C4-2B (cell line): ENCODE data around the gene KDSR.

Experiments
- CTCF ChIP-seq: fragments of 450-650 bp; conservative IDR thresholded peaks from 2 replicates; pipeline ENCODE4 v1.5.1; 2017; ENCODE audit warnings: mild to moderate bottlenecking
- ZFX ChIP-seq: fragments of 450-650 bp; IDR thresholded peaks from 2 replicates; pipeline ENCODE4 v1.6.1; 2017

- TF ChIP-seq CTCF: no peak
- no peak for TF ChIP-seq ZFX
These were observed 55.0 kb downstream of the KDSR start for GRCh38 chr18:63312019-63312409.
